ENCODE data around the gene MUC20.

DNA sequence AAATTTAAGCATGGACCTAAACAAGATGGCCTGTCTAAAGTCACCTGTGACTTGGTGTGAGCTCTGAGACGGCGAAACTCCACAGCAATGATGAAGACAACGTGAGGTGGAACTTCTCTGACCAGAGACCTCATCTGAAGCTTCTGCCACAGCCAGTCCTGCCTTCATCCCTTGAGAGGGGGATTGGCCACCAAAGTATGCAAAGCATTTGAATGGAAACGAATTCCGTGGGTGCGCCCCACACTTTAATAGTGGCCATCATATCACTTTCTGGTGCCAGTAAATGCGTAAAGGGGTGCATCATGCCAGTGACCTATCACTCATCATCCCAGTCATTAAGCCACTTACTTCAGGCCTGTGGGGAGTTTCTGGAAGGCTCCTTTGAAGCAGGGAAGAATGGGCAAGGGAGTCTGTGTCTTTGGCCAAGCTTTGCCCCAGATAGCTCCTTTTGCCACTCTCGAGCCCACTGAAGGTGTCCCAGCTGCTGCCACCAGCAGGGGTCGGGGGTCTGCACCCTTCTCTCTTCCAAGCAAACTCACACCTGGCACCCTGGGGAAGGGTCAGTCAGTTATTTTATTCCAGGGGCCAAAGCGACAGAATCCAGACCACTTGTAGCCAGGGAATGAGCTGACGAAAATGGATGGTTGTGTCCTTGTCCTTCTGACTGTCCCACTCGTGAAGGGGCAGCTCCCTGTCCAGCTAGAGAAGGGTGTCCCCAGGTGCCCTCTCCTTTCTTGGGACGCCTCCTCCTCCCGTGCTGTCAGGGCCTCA lies 17.7 kb downstream of the MUC20 start:
- TF ChIP-seq, protein P1, sequence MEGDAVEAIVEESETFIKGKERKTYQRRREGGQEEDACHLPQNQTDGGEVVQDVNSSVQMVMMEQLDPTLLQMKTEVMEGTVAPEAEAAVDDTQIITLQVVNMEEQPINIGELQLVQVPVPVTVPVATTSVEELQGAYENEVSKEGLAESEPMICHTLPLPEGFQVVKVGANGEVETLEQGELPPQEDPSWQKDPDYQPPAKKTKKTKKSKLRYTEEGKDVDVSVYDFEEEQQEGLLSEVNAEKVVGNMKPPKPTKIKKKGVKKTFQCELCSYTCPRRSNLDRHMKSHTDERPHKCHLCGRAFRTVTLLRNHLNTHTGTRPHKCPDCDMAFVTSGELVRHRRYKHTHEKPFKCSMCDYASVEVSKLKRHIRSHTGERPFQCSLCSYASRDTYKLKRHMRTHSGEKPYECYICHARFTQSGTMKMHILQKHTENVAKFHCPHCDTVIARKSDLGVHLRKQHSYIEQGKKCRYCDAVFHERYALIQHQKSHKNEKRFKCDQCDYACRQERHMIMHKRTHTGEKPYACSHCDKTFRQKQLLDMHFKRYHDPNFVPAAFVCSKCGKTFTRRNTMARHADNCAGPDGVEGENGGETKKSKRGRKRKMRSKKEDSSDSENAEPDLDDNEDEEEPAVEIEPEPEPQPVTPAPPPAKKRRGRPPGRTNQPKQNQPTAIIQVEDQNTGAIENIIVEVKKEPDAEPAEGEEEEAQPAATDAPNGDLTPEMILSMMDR (IDR thresholded peaks at IDR 0.05), result no peak
- TF ChIP-seq POLR2A (IDR thresholded peaks at IDR 0.05) (no peak), POLR2AphosphoS5 (IDR thresholded peaks at IDR 0.05) (no peak)
